K562 (cell line): ENCODE data around the gene FBXO27. TPM values are rescaled to one million over a fixed set of nuclear protein-coding genes. Genes with fewer than 3 reads are reported as not detected.

ENCODE experiments used
- ATAC-seq: fragments of 200-7000 bp; cut with Tn5 transposase; 3 replicates; pipeline ENCODE4 v1.9.1; 2020; ENCODE audit warnings: moderate library complexity
- BruUV-seq: library from RNA; stranded (reverse); fragments of 400-500 nt; replicated peaks from 2 replicates; lab custom pipeline; 2021; lab: Mats Ljungman, UMichigan
- CTCF ChIA-PET: fragments of 300-600 bp; formaldehyde crosslinking; extraction: SDS; loops from one replicate; lab custom pipeline; 2021; ENCODE audit warnings: low intra/inter-chr PET ratio; lab: Yijun Ruan, JAX
- POLR2A ChIA-PET: fragments of 300-600, 350-650 bp; sonication (Branson Sonifier 250); formaldehyde crosslinking; extraction: SDS; loops from one replicate; lab custom pipeline; 2021; ENCODE audit warnings: antibody characterized with exemption, inconsistent platforms; lab: Yijun Ruan, JAX
- DNase-seq, 4 experiments: peaks; one replicate each; pipeline versions ENCODE4 v3.0.0 to v3.0.0-alpha.2; 2011 to 2018; ENCODE audit warnings: low spot score in 3 of 4, mixed read lengths in 3 of 4; ENCODE audit errors: extremely low read depth in 1 of 4
- FAIRE-seq: peaks from 2 replicates; lab custom pipeline; 2011; peaks lifted over from hg19 to GRCh38; lab: Jason Lieb, UNC
- H2AFZ ChIP-seq: 2 replicates; pipeline ENCODE4 v1.6.0; 2011; ENCODE audit warnings: low read depth, low read length, control low read depth, inconsistent platforms
- H3K27ac ChIP-seq: fragments of 200-600 bp; 3 replicates; pipeline ENCODE4 v1.8.0; 2011; ENCODE audit warnings: low read depth, mild to moderate bottlenecking, control low read depth, inconsistent platforms, low read length, moderate library complexity, mixed read lengths; ENCODE audit errors: extremely low read depth
- H3K27me3 ChIP-seq, 2 experiments: fragments of 300-600 bp in 1 of 2; 2 replicates in 1 of 2; 3 replicates in 1 of 2; pipeline versions ENCODE4 v1.6.0 to v1.8.0; 2011; ENCODE audit warnings: inconsistent platforms in 2 of 2, low read length in 2 of 2, mild to moderate bottlenecking in 1 of 2, mixed read lengths in 1 of 2, moderate library complexity in 1 of 2; ENCODE audit not compliant: control insufficient read depth in 2 of 2, insufficient read depth in 2 of 2
- H3K36me3 ChIP-seq: fragments of 300-600 bp; 3 replicates; pipeline ENCODE4 v1.8.0; 2011; ENCODE audit warnings: mild to moderate bottlenecking, low read length, inconsistent platforms; ENCODE audit not compliant: control insufficient read depth, insufficient read depth
- H3K4me1 ChIP-seq, 2 experiments: fragments of 200-600 bp in 1 of 2; replicated peaks in 1 of 2; 2 replicates in 1 of 2; 3 replicates in 1 of 2; pipeline versions ENCODE4 v1.5.1 to v1.8.0; 2011; ENCODE audit warnings: inconsistent platforms in 2 of 2, low read length in 2 of 2, mild to moderate bottlenecking in 1 of 2, mixed read lengths in 1 of 2, moderate library complexity in 1 of 2; ENCODE audit not compliant: control insufficient read depth in 2 of 2, insufficient read depth in 2 of 2
- H3K4me2 ChIP-seq: 2 replicates; pipeline ENCODE4 v1.6.1; 2011; ENCODE audit warnings: low read length, control low read depth, inconsistent platforms, mixed read lengths; ENCODE audit not compliant: insufficient read depth
- H3K4me3 ChIP-seq: fragments of 200-600 bp; sonication (generic), shearing (Covaris generic); 2 replicates; pipeline ENCODE4 v1.5.1; 2016; ENCODE audit warnings: control low read depth, inconsistent platforms
- H3K79me2 ChIP-seq: fragments of 200-600 bp; 3 replicates; pipeline ENCODE4 v1.8.0; 2011; ENCODE audit warnings: low read length, inconsistent platforms; ENCODE audit not compliant: control insufficient read depth, insufficient read depth
- H3K9ac ChIP-seq, 2 experiments: 2 replicates each; pipeline versions ENCODE4 v1.6.0 to v1.6.1; 2011; ENCODE audit warnings: low read depth in 2 of 2, low read length in 2 of 2, control low read depth in 1 of 2, inconsistent platforms in 1 of 2, mild to moderate bottlenecking in 1 of 2, mixed read lengths in 1 of 2; ENCODE audit not compliant: insufficient read depth in 1 of 2
- H3K9me1 ChIP-seq: one replicate; pipeline ENCODE4 v1.6.0; 2011; ENCODE audit warnings: inconsistent platforms, mild to moderate bottlenecking, low read length, moderate library complexity; ENCODE audit not compliant: control insufficient read depth, insufficient read depth
- H3K9me3 ChIP-seq: replicated peaks from 2 replicates; pipeline ENCODE4 v1.5.1; 2011; ENCODE audit warnings: low read depth, low read length, inconsistent platforms; ENCODE audit not compliant: control insufficient read depth, insufficient read depth
- H4K20me1 ChIP-seq: replicated peaks from 2 replicates; pipeline ENCODE4 v1.6.1; 2011; ENCODE audit warnings: low read length, inconsistent platforms, mixed read lengths; ENCODE audit not compliant: control insufficient read depth, insufficient read depth
- CCAR2 ChIP-seq: fragments of 200-400 bp; formaldehyde crosslinking; IDR thresholded peaks from 2 replicates; pipeline ENCODE4 v1.6.1; 2017; ENCODE audit warnings: mild to moderate bottlenecking, low read depth, low read length
- COPS2 ChIP-seq: fragments of 450-650 bp; conservative IDR thresholded peaks from 2 replicates; pipeline ENCODE4 v1.6.1; 2016; ENCODE audit warnings: mild to moderate bottlenecking, moderate library complexity
- CREM ChIP-seq: IDR thresholded peaks from 2 replicates; pipeline ENCODE4 v1.6.1; 2014; ENCODE audit warnings: antibody characterized with exemption, low read depth
- EHMT2 ChIP-seq: fragments of 450-650 bp; IDR thresholded peaks from 2 replicates; pipeline ENCODE4 v1.6.1; 2018; ENCODE audit warnings: antibody characterized with exemption
- ESRRB ChIP-seq: fragments of 250-450 bp; sonication (Bioruptor Pico); IDR thresholded peaks from 2 replicates; pipeline ENCODE4 v1.5.0; 2020; ENCODE audit warnings: mild to moderate bottlenecking, moderate library complexity, borderline replicate concordance
- HMGN3 ChIP-seq: IDR thresholded peaks from 2 replicates; pipeline ENCODE4 v1.6.1; 2011; ENCODE audit warnings: borderline replicate concordance, low read depth, mild to moderate bottlenecking, mixed read lengths, low read length; ENCODE audit not compliant: insufficient read length; ENCODE audit errors: extremely low read depth
- IFI16 ChIP-seq: fragments of 250-450 bp; sonication (Bioruptor Pico); IDR thresholded peaks from 2 replicates; pipeline ENCODE4 v2.1.2; 2022; ENCODE audit warnings: mild to moderate bottlenecking, inconsistent platforms
- NCOA6 ChIP-seq: fragments of 450-650 bp; IDR thresholded peaks from 2 replicates; pipeline ENCODE4 v1.6.1; 2017; ENCODE audit warnings: mild to moderate bottlenecking
- NFIX ChIP-seq: fragments of 250-450 bp; sonication (Bioruptor Pico); IDR thresholded peaks from 2 replicates; pipeline ENCODE4 v1.4.0; 2020; ENCODE audit warnings: low read depth, mild to moderate bottlenecking, moderate library complexity
- SIRT6 ChIP-seq: IDR thresholded peaks from one replicate; pipeline ENCODE4 v1.6.1; 2012; ENCODE audit warnings: low read depth, mild to moderate bottlenecking, control low read depth, inconsistent platforms, low read length, moderate library complexity
- STAT5B ChIP-seq: fragments of 250-450 bp; sonication (Bioruptor Pico); IDR thresholded peaks from 2 replicates; pipeline ENCODE4 v1.8.0; 2021; ENCODE audit warnings: mild to moderate bottlenecking, inconsistent platforms
- TCF7L2 ChIP-seq: fragments of 150-350 bp; IDR thresholded peaks from 2 replicates; pipeline ENCODE4 v1.6.1; 2016; ENCODE audit warnings: low read depth, mild to moderate bottlenecking, low read length, moderate library complexity
- TGIF2 ChIP-seq: sonication (generic); formaldehyde crosslinking; IDR thresholded peaks from 2 replicates; pipeline ENCODE4 v1.8.1; 2022; ENCODE audit warnings: mild to moderate bottlenecking, missing genetic modification reagents, moderate library complexity
- ZNF143 ChIP-seq: sonication (generic); formaldehyde crosslinking; IDR thresholded peaks from 2 replicates; pipeline ENCODE4 v1.9.0; 2022; ENCODE audit warnings: mild to moderate bottlenecking, missing genetic modification reagents
- ZNF224 ChIP-seq: sonication (generic); formaldehyde crosslinking; IDR thresholded peaks from 2 replicates; pipeline ENCODE4 v1.8.0; 2022; ENCODE audit warnings: mild to moderate bottlenecking, missing genetic modification reagents
- WGBS: fragments of 100-300 bp; shearing (Covaris generic); methylation state at CpG from one replicate; pipeline ENCODE4 v1.1.6; 2016; ENCODE audit warnings: low coverage, mixed read lengths; ENCODE audit not compliant: insufficient coverage; ENCODE audit errors: missing lambda C conversion rate; 5-methylcytosine and 5-hydroxymethylcytosine counted together
- in situ Hi-C: fragments of 300-500 bp; cut with MboI; formaldehyde crosslinking; loops from 4 replicates; pipeline ENCODE4 v1.15.0; 2018; ENCODE audit warnings: inconsistent platforms, mixed read lengths
- intact Hi-C: fragments of 100-400 bp; cut with micrococcal nuclease; formaldehyde crosslinking; loops from 2 replicates; pipeline ENCODE4 v1.14.2; 2022
- polyA plus RNA-seq, 8 experiments: library from polyadenylated mRNA; depleted of rRNA in 4 of 8; stranded (reverse) in 5 of 8; unstranded in 3 of 8; fragments of >200 nt; fragmentation: Nextera tagmentation in 2 of 8; fragmentation: Illumina TruSeq in 1 of 8; extraction: Ambion mirVana in 2 of 8; extraction: Trizol in 1 of 8; gene quantifications; 2 replicates each; pipeline versions ENCODE4 v1.2.1 to v1.2.3, GENCODE V29; 2011 to 2014; ENCODE audit warnings: inconsistent platforms in 1 of 8, missing spikeins in 1 of 8
- total RNA-seq, 7 experiments: library from RNA; depleted of rRNA in 6 of 7; stranded (reverse); fragments of >200 nt in 6 of 7; fragmentation: Illumina TruSeq in 2 of 7; extraction: Trizol in 2 of 7; gene quantifications; 2 replicates each; pipeline versions ENCODE4 v1.2.1 to v1.2.3, GENCODE V29; 2011 to 2021; ENCODE audit warnings: low replicate concordance in 1 of 7
- TF ChIP-seq, protein P1 (sequence below): sonication (generic); formaldehyde crosslinking; IDR thresholded peaks from 2 replicates; pipeline ENCODE4 v1.8.1; 2023; ENCODE audit warnings: mild to moderate bottlenecking, missing genetic modification reagents
- TF ChIP-seq, protein P2 (sequence below), 2 experiments: fragments of 250-450 bp in 1 of 2; fragments of 450-650 bp in 1 of 2; sonication (Bioruptor Pico) in 1 of 2; IDR thresholded peaks; 2 replicates each; pipeline versions ENCODE4 v1.6.1 to v1.8.0; 2016 to 2021; ENCODE audit warnings: mild to moderate bottlenecking in 2 of 2, moderate library complexity in 2 of 2, missing compliant biosample characterization in 1 of 2, missing genetic modification characterization in 1 of 2
- TF ChIP-seq, protein P3 (sequence below): sonication (generic); formaldehyde crosslinking; IDR thresholded peaks from 2 replicates; pipeline ENCODE4 v1.8.0; 2022; ENCODE audit warnings: mild to moderate bottlenecking, low read depth, missing genetic modification reagents
- TF ChIP-seq, protein P4 (sequence below): sonication (generic); formaldehyde crosslinking; IDR thresholded peaks from 2 replicates; pipeline ENCODE4 v1.8.0; 2022; ENCODE audit warnings: missing genetic modification reagents, mild to moderate bottlenecking, borderline replicate concordance

The FBXO27 gene
- total and polyA plus RNA-seq, 9 of the 15 experiments (the other 6 are each of a cell fraction or from before 2014, with no cell fraction given) = 1.8 to 11.0 (median 6.3) TPM

DNA sequence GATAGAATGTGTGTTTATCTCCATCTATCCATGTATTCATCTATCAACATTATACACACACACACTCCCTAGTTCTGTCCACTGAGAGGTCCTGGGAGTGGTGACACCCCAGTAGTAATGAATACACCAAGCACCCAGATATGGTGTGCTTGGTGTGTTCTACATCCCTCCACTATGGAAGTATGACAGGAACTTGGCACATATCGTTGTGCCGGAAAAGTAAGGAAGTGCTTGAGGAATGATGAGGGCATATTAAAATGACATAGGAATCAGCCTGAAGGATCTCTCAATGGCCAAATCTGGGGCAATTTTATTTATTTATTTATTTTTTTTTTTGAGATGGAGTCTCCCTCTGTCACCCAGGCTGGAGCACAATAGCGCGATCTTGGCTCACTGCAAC lies 28.6 kb downstream of the FBXO27 start:
- Histone ChIP-seq H4K20me1 (no peaks in the 10 kb centered on the region), H3K36me3 (no peaks in the 10 kb centered on the region), H3K4me3 (no peak overlapping the region), H3K9me3 (no peaks in the 10 kb centered on the region), H3K27me3 (peaks cover 0 to 2% of the 10 kb centered on the region in 2 experiments; a peak in 1 of 5 replicates), H3K9me1 (no peaks in the 10 kb centered on the region), H3K4me2 (no peak overlapping the region), H3K4me1 (peaks cover 0 to 5% of the 10 kb centered on the region in 2 experiments; a peak in 1 of 5 replicates), H3K9ac (no peak overlapping the region), H3K27ac (no peak overlapping the region), H3K79me2 (no peaks in the 10 kb centered on the region), H2AFZ (no peak overlapping the region)
- TF ChIP-seq HMGN3 (no peak), ESRRB (no peak), EHMT2 (no peak), CCAR2 (no peak), COPS2 (no peak), TGIF2 (no peak), IFI16 (CRISPR knock-in tag) (no peak), TCF7L2 (no peak), ZNF143 (CRISPR knock-in tag) (no peak), NFIX (no peak), CREM (no peak), SIRT6 (no peak), NCOA6 (no peak), STAT5B (no peak), ZNF224 (CRISPR knock-in tag) (no peak)
- TF ChIP-seq, protein P1, sequence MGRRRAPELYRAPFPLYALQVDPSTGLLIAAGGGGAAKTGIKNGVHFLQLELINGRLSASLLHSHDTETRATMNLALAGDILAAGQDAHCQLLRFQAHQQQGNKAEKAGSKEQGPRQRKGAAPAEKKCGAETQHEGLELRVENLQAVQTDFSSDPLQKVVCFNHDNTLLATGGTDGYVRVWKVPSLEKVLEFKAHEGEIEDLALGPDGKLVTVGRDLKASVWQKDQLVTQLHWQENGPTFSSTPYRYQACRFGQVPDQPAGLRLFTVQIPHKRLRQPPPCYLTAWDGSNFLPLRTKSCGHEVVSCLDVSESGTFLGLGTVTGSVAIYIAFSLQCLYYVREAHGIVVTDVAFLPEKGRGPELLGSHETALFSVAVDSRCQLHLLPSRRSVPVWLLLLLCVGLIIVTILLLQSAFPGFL = no peak
- TF ChIP-seq, protein P2, sequence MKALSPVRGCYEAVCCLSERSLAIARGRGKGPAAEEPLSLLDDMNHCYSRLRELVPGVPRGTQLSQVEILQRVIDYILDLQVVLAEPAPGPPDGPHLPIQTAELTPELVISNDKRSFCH (CRISPR knock-in tag; IDR thresholded peaks at IDR 0.05) = no peak
- TF ChIP-seq, protein P2 (tag; IDR thresholded peaks at IDR 0.05) = no peak
- TF ChIP-seq, protein P3, sequence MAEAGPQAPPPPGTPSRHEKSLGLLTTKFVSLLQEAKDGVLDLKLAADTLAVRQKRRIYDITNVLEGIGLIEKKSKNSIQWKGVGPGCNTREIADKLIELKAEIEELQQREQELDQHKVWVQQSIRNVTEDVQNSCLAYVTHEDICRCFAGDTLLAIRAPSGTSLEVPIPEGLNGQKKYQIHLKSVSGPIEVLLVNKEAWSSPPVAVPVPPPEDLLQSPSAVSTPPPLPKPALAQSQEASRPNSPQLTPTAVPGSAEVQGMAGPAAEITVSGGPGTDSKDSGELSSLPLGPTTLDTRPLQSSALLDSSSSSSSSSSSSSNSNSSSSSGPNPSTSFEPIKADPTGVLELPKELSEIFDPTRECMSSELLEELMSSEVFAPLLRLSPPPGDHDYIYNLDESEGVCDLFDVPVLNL (CRISPR knock-in tag) = no peak
- TF ChIP-seq, protein P4, sequence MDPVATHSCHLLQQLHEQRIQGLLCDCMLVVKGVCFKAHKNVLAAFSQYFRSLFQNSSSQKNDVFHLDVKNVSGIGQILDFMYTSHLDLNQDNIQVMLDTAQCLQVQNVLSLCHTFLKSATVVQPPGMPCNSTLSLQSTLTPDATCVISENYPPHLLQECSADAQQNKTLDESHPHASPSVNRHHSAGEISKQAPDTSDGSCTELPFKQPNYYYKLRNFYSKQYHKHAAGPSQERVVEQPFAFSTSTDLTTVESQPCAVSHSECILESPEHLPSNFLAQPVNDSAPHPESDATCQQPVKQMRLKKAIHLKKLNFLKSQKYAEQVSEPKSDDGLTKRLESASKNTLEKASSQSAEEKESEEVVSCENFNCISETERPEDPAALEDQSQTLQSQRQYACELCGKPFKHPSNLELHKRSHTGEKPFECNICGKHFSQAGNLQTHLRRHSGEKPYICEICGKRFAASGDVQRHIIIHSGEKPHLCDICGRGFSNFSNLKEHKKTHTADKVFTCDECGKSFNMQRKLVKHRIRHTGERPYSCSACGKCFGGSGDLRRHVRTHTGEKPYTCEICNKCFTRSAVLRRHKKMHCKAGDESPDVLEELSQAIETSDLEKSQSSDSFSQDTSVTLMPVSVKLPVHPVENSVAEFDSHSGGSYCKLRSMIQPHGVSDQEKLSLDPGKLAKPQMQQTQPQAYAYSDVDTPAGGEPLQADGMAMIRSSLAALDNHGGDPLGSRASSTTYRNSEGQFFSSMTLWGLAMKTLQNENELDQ (CRISPR knock-in tag) = no peak
- ChIA-PET POLR2A (no interaction called here), CTCF (no interaction called here)
- in situ Hi-C loops = no loop called here
- no TSS peak for BruUV-seq
- FAIRE-seq (no peak), DNase-seq (no peak), ATAC-seq (no peak)
- intact Hi-C loops = no loop called here
- 73% methylated on average over 4 of the region's 4 CpGs for whole genome bisulfite sequencing
